ENCODE data around the gene DEXI.

The DEXI gene

GRCh38 chr16:10942352-10943063 is at the start of gene DEXI:
Gene DEXI (minus strand): TSS chr16:10942468. CDS start chr16:10942005, 463 bp downstream.
- Histone ChIP-seq H3K27me3 (ENCODE audit: control insufficient read depth, insufficient read depth, low read length) (no peaks in the 10 kb centered on the region), H3K4me3 (ENCODE audit: low read depth, low read length) (peak within 1 kb of the TSS; percentile 45)

GRCh38 chr16:10990378-10990777 is 48.1 kb upstream of the DEXI start:
- Histone ChIP-seq H3K79me2 (no peaks in the 10 kb centered on the region), H3K27me3 (ENCODE audit: control insufficient read depth, insufficient read depth, low read length) (no peaks in the 10 kb centered on the region), H3K4me1 (no peaks in the 10 kb centered on the region), H3K4me3 (ENCODE audit: low read depth, low read length) (no peak overlapping the region), H3K9ac (no peak overlapping the region), H3K27ac (no peak overlapping the region), H3K4me2 (ENCODE audit: low read length) (no peak overlapping the region), H3K36me3 (ENCODE audit: control insufficient read depth, insufficient read depth, low read length) (no peaks in the 10 kb centered on the region), H3K9me3 (ENCODE audit: control insufficient read depth, low read length) (no peaks in the 10 kb centered on the region), H2AFZ (no peak overlapping the region)
- TF ChIP-seq CTCF (IDR thresholded peaks at IDR 0.05) = no peak

More at GRCh38 chr16:10942352-10943063, at the start of gene DEXI:
- peak within 1 kb of the TSS; percentile 68 for H2AFZ ChIP-seq
- H3K4me1 ChIP-seq = peaks cover 33% of the 10 kb centered on the region
- peaks cover 17% of the 10 kb centered on the region for H3K79me2 ChIP-seq
- peak within 1 kb of the TSS; percentile 85 for H3K4me2 ChIP-seq (ENCODE audit: low read length)
- H3K27ac ChIP-seq = peak within 1 kb of the TSS; percentile 47
- TF ChIP-seq CTCF (IDR thresholded peaks at IDR 0.05) = peak; percentile 38
- H3K9me3 ChIP-seq (ENCODE audit: control insufficient read depth, low read length) = no peaks in the 10 kb centered on the region
- no peaks in the 10 kb centered on the region for H3K36me3 ChIP-seq (ENCODE audit: control insufficient read depth, insufficient read depth, low read length)
- peak within 1 kb of the TSS; percentile 16 for H3K9ac ChIP-seq

DNA sequence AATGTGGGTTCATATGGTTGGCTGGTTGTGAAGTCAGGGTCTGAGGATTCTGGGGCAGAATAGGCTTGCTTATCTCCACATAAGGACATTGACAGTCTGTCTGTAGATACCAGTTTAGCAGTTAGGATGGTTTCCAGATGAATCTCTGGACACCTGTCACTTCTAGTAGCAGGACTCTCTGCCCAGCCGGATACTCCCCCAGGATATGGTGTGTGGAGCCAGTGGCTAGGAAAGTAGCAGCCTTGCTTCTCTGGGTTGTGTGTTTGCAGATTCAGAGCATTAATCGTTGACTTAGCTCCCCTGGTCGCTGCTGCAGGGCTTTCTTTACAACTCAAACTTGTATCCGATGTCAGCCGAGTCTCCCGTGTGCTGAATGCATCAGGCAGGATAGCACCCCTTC is 47.3 kb upstream of the DEXI start:
- Histone ChIP-seq H3K4me3 (ENCODE audit: low read depth, low read length) (no peak overlapping the region), H3K4me1 (no peaks in the 10 kb centered on the region), H3K27me3 (ENCODE audit: control insufficient read depth, insufficient read depth, low read length) (no peaks in the 10 kb centered on the region), H3K9me3 (ENCODE audit: control insufficient read depth, low read length) (no peaks in the 10 kb centered on the region), H3K9ac (no peak overlapping the region), H3K36me3 (ENCODE audit: control insufficient read depth, insufficient read depth, low read length) (no peaks in the 10 kb centered on the region), H3K27ac (no peak overlapping the region), H3K79me2 (no peaks in the 10 kb centered on the region), H2AFZ (no peak overlapping the region), H3K4me2 (ENCODE audit: low read length) (no peak overlapping the region)
- TF ChIP-seq CTCF (IDR thresholded peaks at IDR 0.05) = no peak

DNA sequence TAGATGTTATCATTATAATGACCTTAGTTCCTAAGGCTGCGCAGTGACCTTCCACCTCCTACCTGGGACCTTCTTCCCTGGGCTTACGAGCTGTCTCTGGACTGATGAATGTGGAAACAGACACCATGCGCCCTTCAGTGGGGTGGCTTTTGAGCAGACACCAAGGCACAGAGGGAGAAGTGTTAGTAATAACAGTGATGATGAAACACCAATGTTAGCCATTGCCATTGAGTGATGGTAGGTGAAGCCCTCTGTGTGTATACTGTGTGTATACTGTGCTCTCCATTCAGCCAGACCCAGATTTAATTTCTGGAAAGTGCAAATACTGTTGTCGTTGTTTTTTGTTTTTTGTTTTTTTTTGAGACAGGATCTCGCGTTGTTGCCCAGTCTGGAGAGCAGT is 46.6 kb upstream of the DEXI start:
- TF ChIP-seq CTCF (IDR thresholded peaks at IDR 0.05) = no peak
- H2AFZ ChIP-seq = no peak overlapping the region
- no peaks in the 10 kb centered on the region for H3K79me2 ChIP-seq
- no peak overlapping the region for H3K27ac ChIP-seq
- H3K4me1 ChIP-seq = no peaks in the 10 kb centered on the region
- H3K27me3 ChIP-seq (ENCODE audit: control insufficient read depth, insufficient read depth, low read length) = no peaks in the 10 kb centered on the region
- H3K9me3 ChIP-seq (ENCODE audit: control insufficient read depth, low read length) = no peaks in the 10 kb centered on the region
- H3K36me3 ChIP-seq (ENCODE audit: control insufficient read depth, insufficient read depth, low read length) = no peaks in the 10 kb centered on the region
- no peak overlapping the region for H3K4me2 ChIP-seq (ENCODE audit: low read length)
- H3K4me3 ChIP-seq (ENCODE audit: low read depth, low read length) = no peak overlapping the region
- no peak overlapping the region for H3K9ac ChIP-seq

Data from parathyroid adenoma (tissue), 2 donors.